ENCODE measurements around the gene IL22RA2.
A peak's percentile ranks its signal among the peaks of the same experiment; 100 is the strongest.
"Not testable (repeated sequence)": the region's sequence is repeated elsewhere in the genome, so short reads cannot be mapped to it uniquely, and the experiment has no call there.

Gene IL22RA2

GRCh38 chr6:137211910-137212309, 38.5 kb upstream of the IL22RA2 start:
- no peak overlapping the region for H3K14ac ChIP-seq (ENCODE audit: low read length)
- no peak overlapping the region for H3K18ac ChIP-seq (ENCODE audit: low read length)
- H3K79me2 ChIP-seq (ENCODE audit: control insufficient read depth, insufficient read depth, low read length, poor library complexity): peaks cover 12% of the 10 kb centered on the region
- H3K27me3 ChIP-seq (ENCODE audit: insufficient read depth, low read length): no peaks in the 10 kb centered on the region
- no peak overlapping the region for H2BK120ac ChIP-seq (ENCODE audit: insufficient read depth, low read length, poor library complexity)
- H3K27ac ChIP-seq (ENCODE audit: low read depth, low read length): no peak overlapping the region
- H4K12ac ChIP-seq (ENCODE audit: low read depth, low read length): no peak overlapping the region
- H4K91ac ChIP-seq (ENCODE audit: low read depth, low read length): no peak overlapping the region
- H3K4ac ChIP-seq (ENCODE audit: low read depth, low read length): peak overlapping the region; percentile 39
- peaks cover 3 to 6% of the 10 kb centered on the region in 2 experiments for H3K4me1 ChIP-seq (ENCODE audit: control insufficient read depth in 1 of 2, insufficient read depth in 2 of 2, low read length in 2 of 2)
- H3K9me3 ChIP-seq (ENCODE audit: insufficient read depth, low read depth, low read length): peaks cover 5% of the 10 kb centered on the region
- H2AFZ ChIP-seq (ENCODE audit: insufficient read depth, low read length, poor library complexity): no peak overlapping the region
- H3K4me3 ChIP-seq (ENCODE audit: low read depth, low read length): no peak overlapping the region
- peaks cover 2 to 12% of the 10 kb centered on the region in 2 experiments for H3K36me3 ChIP-seq (ENCODE audit: control insufficient read depth in 1 of 2, insufficient read depth in 2 of 2, low read length in 2 of 2)
- no CpG with 5 or more reads among the region's 3 CpGs for WGBS (ENCODE audit: extremely low coverage, insufficient coverage, insufficient read length)
- H4K8ac ChIP-seq (ENCODE audit: low read depth, low read length): no peak overlapping the region
- no peak overlapping the region for H3K23ac ChIP-seq (ENCODE audit: low read length)
- no peak overlapping the region for H3K9ac ChIP-seq (ENCODE audit: low read length)
- no peak overlapping the region for H2BK12ac ChIP-seq (ENCODE audit: low read length)
- H2BK5ac ChIP-seq (ENCODE audit: low read depth, low read length, poor library complexity): no peak overlapping the region
- DNase-seq: no peak
- H2AK5ac ChIP-seq (ENCODE audit: low read length): no peak overlapping the region
- no peak overlapping the region for H3K4me2 ChIP-seq (ENCODE audit: low read length)
- H3K79me1 ChIP-seq (ENCODE audit: low read length): no peaks in the 10 kb centered on the region

GRCh38 chr6:137210903-137211302, 37.5 kb upstream of the IL22RA2 start:
- DNase-seq: no peak
- peak overlapping the region; percentile 58 for H3K4ac ChIP-seq (ENCODE audit: low read depth, low read length)
- H3K79me2 ChIP-seq (ENCODE audit: control insufficient read depth, insufficient read depth, low read length, poor library complexity): peaks cover 11% of the 10 kb centered on the region
- no peak overlapping the region for H2BK5ac ChIP-seq (ENCODE audit: low read depth, low read length, poor library complexity)
- no peaks in the 10 kb centered on the region for H3K27me3 ChIP-seq (ENCODE audit: insufficient read depth, low read length)
- H3K4me2 ChIP-seq (ENCODE audit: low read length): no peak overlapping the region
- H3K14ac ChIP-seq (ENCODE audit: low read length): no peak overlapping the region
- peaks cover 2 to 12% of the 10 kb centered on the region in 2 experiments for H3K36me3 ChIP-seq (ENCODE audit: control insufficient read depth in 1 of 2, insufficient read depth in 2 of 2, low read length in 2 of 2)
- H3K79me1 ChIP-seq (ENCODE audit: low read length): no peaks in the 10 kb centered on the region
- H4K12ac ChIP-seq (ENCODE audit: low read depth, low read length): no peak overlapping the region
- H2AK5ac ChIP-seq (ENCODE audit: low read length): no peak overlapping the region
- H3K4me1 ChIP-seq (ENCODE audit: control insufficient read depth in 1 of 2, insufficient read depth in 2 of 2, low read length in 2 of 2): peaks cover 0 to 5% of the 10 kb centered on the region in 2 experiments
- H3K9ac ChIP-seq (ENCODE audit: low read length): no peak overlapping the region
- H2BK12ac ChIP-seq (ENCODE audit: low read length): no peak overlapping the region
- H3K4me3 ChIP-seq (ENCODE audit: low read depth, low read length): no peak overlapping the region
- no peak overlapping the region for H4K91ac ChIP-seq (ENCODE audit: low read depth, low read length)
- no peak overlapping the region for H3K18ac ChIP-seq (ENCODE audit: low read length)
- H3K9me3 ChIP-seq (ENCODE audit: insufficient read depth, low read depth, low read length): peaks cover 5% of the 10 kb centered on the region
- H2BK120ac ChIP-seq (ENCODE audit: insufficient read depth, low read length, poor library complexity): no peak overlapping the region
- H3K23ac ChIP-seq (ENCODE audit: low read length): no peak overlapping the region
- H4K8ac ChIP-seq (ENCODE audit: low read depth, low read length): no peak overlapping the region
- H2AFZ ChIP-seq (ENCODE audit: insufficient read depth, low read length, poor library complexity): no peak overlapping the region
- H3K27ac ChIP-seq (ENCODE audit: low read depth, low read length): no peak overlapping the region

- Histone ChIP-seq H3K4me2 (ENCODE audit: low read length) (no peak overlapping the region), H3K23ac (ENCODE audit: low read length) (no peak overlapping the region), H3K9me3 (ENCODE audit: insufficient read depth, low read depth, low read length) (peaks cover 5% of the 10 kb centered on the region), H4K8ac (ENCODE audit: low read depth, low read length) (no peak overlapping the region), H3K4me3 (ENCODE audit: low read depth, low read length) (no peak overlapping the region), H3K27ac (ENCODE audit: low read depth, low read length) (no peak overlapping the region), H4K12ac (ENCODE audit: low read depth, low read length) (no peak overlapping the region), H3K79me1 (ENCODE audit: low read length) (no peaks in the 10 kb centered on the region), H3K36me3 (ENCODE audit: control insufficient read depth in 1 of 2, insufficient read depth in 2 of 2, low read length in 2 of 2) (peaks cover 13 to 15% of the 10 kb centered on the region in 2 experiments), H2AK5ac (ENCODE audit: low read length) (no peak overlapping the region), H3K27me3 (ENCODE audit: insufficient read depth, low read length) (no peaks in the 10 kb centered on the region), H3K79me2 (ENCODE audit: control insufficient read depth, insufficient read depth, low read length, poor library complexity) (peaks cover 8% of the 10 kb centered on the region), H3K14ac (ENCODE audit: low read length) (no peak overlapping the region), H2AFZ (ENCODE audit: insufficient read depth, low read length, poor library complexity) (no peak overlapping the region), H2BK12ac (ENCODE audit: low read length) (no peak overlapping the region), H4K91ac (ENCODE audit: low read depth, low read length) (no peak overlapping the region), H3K9ac (ENCODE audit: low read length) (no peak overlapping the region), H3K4me1 (ENCODE audit: control insufficient read depth in 1 of 2, insufficient read depth in 2 of 2, low read length in 2 of 2) (no peaks in the 10 kb centered on the region), H3K18ac (ENCODE audit: low read length) (no peak overlapping the region), H2BK5ac (ENCODE audit: low read depth, low read length, poor library complexity) (no peak overlapping the region), H3K4ac (ENCODE audit: low read depth, low read length) (no peak overlapping the region), H2BK120ac (ENCODE audit: insufficient read depth, low read length, poor library complexity) (no peak overlapping the region)
- WGBS (ENCODE audit: extremely low coverage, insufficient coverage, insufficient read length): no CpG with 5 or more reads among the region's 7 CpGs
- no peak for DNase-seq
These were observed 34.8 kb upstream of the IL22RA2 start for GRCh38 chr6:137208279-137208678.

GRCh38 chr6:137207457-137207856, 34.0 kb upstream of the IL22RA2 start:
- H3K18ac ChIP-seq (ENCODE audit: low read length); H3K4me1 ChIP-seq (ENCODE audit: control insufficient read depth in 1 of 2, insufficient read depth in 2 of 2, low read length in 2 of 2); H3K4ac ChIP-seq (ENCODE audit: low read depth, low read length); H4K12ac ChIP-seq (ENCODE audit: low read depth, low read length); H3K4me3 ChIP-seq (ENCODE audit: low read depth, low read length); H3K27ac ChIP-seq (ENCODE audit: low read depth, low read length); H2BK120ac ChIP-seq (ENCODE audit: insufficient read depth, low read length, poor library complexity); H2BK5ac ChIP-seq (ENCODE audit: low read depth, low read length, poor library complexity); H3K79me1 ChIP-seq (ENCODE audit: low read length); H3K23ac ChIP-seq (ENCODE audit: low read length); H3K4me2 ChIP-seq (ENCODE audit: low read length); H2AK5ac ChIP-seq (ENCODE audit: low read length); H3K9me3 ChIP-seq (ENCODE audit: insufficient read depth, low read depth, low read length); H3K14ac ChIP-seq (ENCODE audit: low read length); H2BK12ac ChIP-seq (ENCODE audit: low read length); H4K8ac ChIP-seq (ENCODE audit: low read depth, low read length); H4K91ac ChIP-seq (ENCODE audit: low read depth, low read length); DNase-seq; H3K79me2 ChIP-seq (ENCODE audit: control insufficient read depth, insufficient read depth, low read length, poor library complexity); H3K27me3 ChIP-seq (ENCODE audit: insufficient read depth, low read length); H2AFZ ChIP-seq (ENCODE audit: insufficient read depth, low read length, poor library complexity); H3K9ac ChIP-seq (ENCODE audit: low read length): not testable (repeated sequence)
- H3K36me3 ChIP-seq (ENCODE audit: control insufficient read depth in 1 of 2, insufficient read depth in 2 of 2, low read length in 2 of 2): peaks cover 13 to 15% of the 10 kb centered on the region in 2 experiments
- WGBS (ENCODE audit: extremely low coverage, insufficient coverage, insufficient read length): no CpG with 5 or more reads among the region's 3 CpGs

Measured in trophoblast cell (in vitro differentiated cells and primary cell).